SK-N-SH (cell line): ENCODE results near the gene PLA2G7. TPM values are rescaled to one million over a fixed set of nuclear protein-coding genes. Genes with fewer than 3 reads are reported as not detected.

Experiments used
- CTCF ChIA-PET: fragments of 300-600, 350-600 bp; formaldehyde crosslinking; extraction: SDS; loops from one replicate; lab custom pipeline; 2021; lab: Yijun Ruan, JAX
- POLR2A ChIA-PET: fragments of 350-600 bp; sonication (Branson Sonifier 250); formaldehyde crosslinking; extraction: SDS; loops from one replicate; lab custom pipeline; 2020; ENCODE audit warnings: antibody characterized with exemption, inconsistent platforms; lab: Yijun Ruan, JAX
- DNase-seq: peaks from one replicate; pipeline ENCODE4 v3.0.0; 2012
- H2AFZ ChIP-seq: fragments of 200-600 bp; sonication (generic); 2 replicates; pipeline ENCODE4 v1.8.1; 2016; ENCODE audit warnings: antibody characterized with exemption, mild to moderate bottlenecking, low read depth
- H3F3A ChIP-seq: fragments of 200-600 bp; sonication (generic); replicated peaks from 2 replicates; pipeline ENCODE3; 2016; ENCODE audit warnings: antibody characterized with exemption, mild to moderate bottlenecking; ENCODE audit not compliant: insufficient read depth
- H3K27ac ChIP-seq, 2 experiments: fragments of 200-500 bp in 1 of 2; fragments of 200-600 bp in 1 of 2; sonication (Bioruptor generic) in 1 of 2; sonication (generic), shearing (Covaris generic) in 1 of 2; 2 replicates each; pipeline versions ENCODE4 v1.5.1 to v1.6.1; 2014 to 2016; ENCODE audit warnings: low read depth in 2 of 2, inconsistent platforms in 1 of 2, low read length in 1 of 2, mild to moderate bottlenecking in 1 of 2, mixed read lengths in 1 of 2
- H3K27me3 ChIP-seq: fragments of 200-600 bp; sonication (generic), shearing (Covaris generic); 2 replicates; pipeline ENCODE4 v1.6.1; 2016; ENCODE audit warnings: mixed run types; ENCODE audit not compliant: insufficient read depth
- H3K36me3 ChIP-seq, 2 experiments: fragments of 200-500 bp in 1 of 2; fragments of 200-600 bp in 1 of 2; sonication (Bioruptor generic) in 1 of 2; sonication (generic) in 1 of 2; replicated peaks in 1 of 2; 2 replicates each; pipeline versions ENCODE3 to v1.5.1; 2014 to 2016; ENCODE audit warnings: low read length in 1 of 2, mild to moderate bottlenecking in 1 of 2; ENCODE audit not compliant: insufficient read depth in 2 of 2, control insufficient read depth in 1 of 2
- H3K4me1 ChIP-seq, 2 experiments: fragments of 200-500 bp in 1 of 2; fragments of 200-600 bp in 1 of 2; sonication (Bioruptor generic) in 1 of 2; sonication (generic), shearing (Covaris generic) in 1 of 2; 2 replicates each; pipeline versions ENCODE4 v1.5.1 to v1.6.1; 2014 to 2016; ENCODE audit warnings: low read depth in 1 of 2, low read length in 1 of 2, mixed run types in 1 of 2; ENCODE audit not compliant: insufficient read depth in 2 of 2, control insufficient read depth in 1 of 2
- H3K4me2 ChIP-seq: fragments of 200-600 bp; sonication (generic), shearing (Covaris generic); 2 replicates; pipeline ENCODE4 v1.6.1; 2017; ENCODE audit warnings: mixed run types
- H3K4me3 ChIP-seq, 2 experiments: fragments of 200-500 bp in 1 of 2; fragments of 200-600 bp in 1 of 2; sonication (Bioruptor generic) in 1 of 2; sonication (generic), shearing (Covaris generic) in 1 of 2; 2 replicates each; pipeline versions ENCODE4 v1.5.1 to v1.8.1; 2014 to 2016; ENCODE audit warnings: low read depth in 2 of 2, inconsistent platforms in 1 of 2, low read length in 1 of 2, mild to moderate bottlenecking in 1 of 2, mixed read lengths in 1 of 2, moderate library complexity in 1 of 2
- H3K79me2 ChIP-seq: fragments of 200-600 bp; sonication (generic); 2 replicates; pipeline ENCODE4 v1.8.1; 2017; ENCODE audit warnings: mild to moderate bottlenecking; ENCODE audit not compliant: insufficient read depth
- H3K9ac ChIP-seq: fragments of 200-600 bp; sonication (generic); 2 replicates; pipeline ENCODE4 v1.6.1; 2017; ENCODE audit warnings: mixed run types
- H3K9me2 ChIP-seq: fragments of 200-600 bp; sonication (generic); 2 replicates; pipeline ENCODE4 v1.6.1; 2017; ENCODE audit warnings: mixed run types
- H3K9me3 ChIP-seq: fragments of 200-600 bp; sonication (generic); 2 replicates; pipeline ENCODE4 v1.6.1; 2017; ENCODE audit warnings: mixed run types, mild to moderate bottlenecking, moderate library complexity
- H4K20me1 ChIP-seq: fragments of 200-600 bp; sonication (generic); 2 replicates; pipeline ENCODE4 v1.6.1; 2017; ENCODE audit warnings: mild to moderate bottlenecking, mixed run types; ENCODE audit not compliant: insufficient read depth
- ELF1 ChIP-seq: IDR thresholded peaks from 2 replicates; pipeline ENCODE4 v1.4.0; 2012
- FOSL2 ChIP-seq: IDR thresholded peaks from 2 replicates; pipeline ENCODE4 v1.4.0; 2012; ENCODE audit warnings: low read depth, mild to moderate bottlenecking, moderate library complexity, borderline replicate concordance
- FOXM1 ChIP-seq: IDR thresholded peaks from 2 replicates; pipeline ENCODE4 v1.4.0; 2012; ENCODE audit warnings: low read depth, mild to moderate bottlenecking
- GATA2 ChIP-seq: sonication (generic); formaldehyde crosslinking; IDR thresholded peaks from 2 replicates; pipeline ENCODE4 v1.5.0; 2020; ENCODE audit warnings: mild to moderate bottlenecking, missing genetic modification reagents
- MXI1 ChIP-seq: IDR thresholded peaks from 2 replicates; pipeline ENCODE4 v1.6.1; 2012; ENCODE audit warnings: mild to moderate bottlenecking, low read depth, low read length, improper control_type of control experiment
- NRF1 ChIP-seq: IDR thresholded peaks from 2 replicates; pipeline ENCODE4 v1.6.1; 2012; ENCODE audit warnings: low read depth, mild to moderate bottlenecking, low read length
- REST ChIP-seq: IDR thresholded peaks from 2 replicates; pipeline ENCODE4 v1.6.1; 2012; ENCODE audit warnings: mild to moderate bottlenecking, low read depth, low read length, moderate library complexity
- SIN3A ChIP-seq: IDR thresholded peaks from 2 replicates; pipeline ENCODE4 v1.6.1; 2012; ENCODE audit warnings: low read depth, mild to moderate bottlenecking, low read length, moderate library complexity, borderline replicate concordance
- TAF1 ChIP-seq: IDR thresholded peaks from 2 replicates; pipeline ENCODE4 v1.6.1; 2012; ENCODE audit warnings: low read depth, mild to moderate bottlenecking, low read length, moderate library complexity, borderline replicate concordance
- TCF12 ChIP-seq: IDR thresholded peaks from 2 replicates; pipeline ENCODE4 v1.4.0; 2012
- USF1 ChIP-seq: IDR thresholded peaks from 2 replicates; pipeline ENCODE4 v1.4.0; 2012; ENCODE audit warnings: low read depth, borderline replicate concordance
- USF2 ChIP-seq: fragments of 150-350 bp; IDR thresholded peaks from 2 replicates; pipeline ENCODE4 v1.6.1; 2017; ENCODE audit warnings: antibody characterized with exemption, low read length, low read depth, borderline replicate concordance
- YY1 ChIP-seq: IDR thresholded peaks from 2 replicates; pipeline ENCODE4 v1.4.0; 2012; ENCODE audit warnings: low read depth, mild to moderate bottlenecking
- WGBS: methylation state at CpG from one replicate; pipeline ENCODE4 v1.1.6; 2017; ENCODE audit warnings: low lambda C conversion rate; 5-methylcytosine and 5-hydroxymethylcytosine counted together
- polyA plus RNA-seq, 3 experiments: library from polyadenylated mRNA; depleted of rRNA; stranded (reverse); fragments of >200 nt; gene quantifications; 2 replicates each; pipeline ENCODE4 v1.2.3, GENCODE V29; 2012

Gene PLA2G7
- polyA plus RNA-seq, 1 of the 3 experiments (the other 2 are of a cell fraction): not detected

GRCh38 chr6:46729787-46730326, 5.3 kb downstream of the PLA2G7 start:
- Histone ChIP-seq H3K9me2 (no peaks in the 10 kb centered on the region), H2AFZ (no peak overlapping the region), H3K9ac (no peak overlapping the region), H3K4me2 (no peak overlapping the region), H3F3A (no peaks in the 10 kb centered on the region), H3K9me3 (no peaks in the 10 kb centered on the region), H4K20me1 (no peaks in the 10 kb centered on the region), H3K4me3 (no peak overlapping the region), H3K79me2 (no peaks in the 10 kb centered on the region), H3K27me3 (peaks cover 13% of the 10 kb centered on the region; the same call in 1 of the 2 replicates), H3K4me1 (no peaks in the 10 kb centered on the region), H3K27ac (no peak overlapping the region), H3K36me3 (no peaks in the 10 kb centered on the region)
- DNase-seq: no peak
- 0% methylated on average over 1 of the region's 1 CpG for WGBS
- POLR2A ChIA-PET: no interaction called here
- TF ChIP-seq TAF1 (no peak), ELF1 (no peak), SIN3A (no peak), NRF1 (no peak), USF2 (no peak), TCF12 (no peak)
- CTCF ChIA-PET: no interaction called here

- Histone ChIP-seq H3K9me2 (no peaks in the 10 kb centered on the region), H2AFZ (no peak overlapping the region), H3K4me1 (no peaks in the 10 kb centered on the region), H3K9me3 (no peaks in the 10 kb centered on the region), H3K9ac (no peak overlapping the region), H3K36me3 (no peaks in the 10 kb centered on the region), H3K79me2 (no peaks in the 10 kb centered on the region), H3K27me3 (no peaks in the 10 kb centered on the region), H3K27ac (no peak overlapping the region), H3K4me2 (no peak overlapping the region), H3K4me3 (no peak overlapping the region), H3F3A (no peaks in the 10 kb centered on the region), H4K20me1 (no peaks in the 10 kb centered on the region)
- TF ChIP-seq MXI1: no peak
- no peak for TF ChIP-seq GATA2 (CRISPR knock-in tag)
- TF ChIP-seq NRF1: no peak
- no peak for TF ChIP-seq YY1
- no peak for TF ChIP-seq FOSL2
- TF ChIP-seq REST: no peak
- no peak for TF ChIP-seq USF1
- no peak for TF ChIP-seq FOXM1
- DNase-seq: no peak
- ChIA-PET CTCF (no interaction called here), POLR2A (no interaction called here)
- WGBS: 0% methylated on average over 1 of the region's 1 CpG
These were observed 14.8 kb downstream of the PLA2G7 start for GRCh38 chr6:46720401-46720800.
